GM21786 (cell line): ENCODE measurements around the gene HSPA4L.

Source experiments
- ATAC-seq: cut with Tn5 transposase; IDR thresholded peaks from one replicate; pipeline ENCODE4 v1.9.1; 2021; ENCODE audit not compliant: unreplicated experiment

Gene HSPA4L

GRCh38 chr4:127782275-127783025 lies at the start of gene HSPA4L:
Gene HSPA4L (plus strand): TSS chr4:127782322. CDS start chr4:127782551, 229 bp downstream.
- peak; percentile 33 for ATAC-seq

GRCh38 chr4:127732623-127733328 lies 49.3 kb upstream of the HSPA4L start:
- ATAC-seq: peak; percentile 87

GRCh38 chr4:127734976-127735375 lies 47.1 kb upstream of the HSPA4L start:
- ATAC-seq: no peak

GRCh38 chr4:127737295-127737694 lies 44.8 kb upstream of the HSPA4L start:
- no peak for ATAC-seq

- no peak for ATAC-seq
Measured at GRCh38 chr4:127741247-127741646, 40.9 kb upstream of the HSPA4L start.

GRCh38 chr4:127747883-127748282 lies 34.2 kb upstream of the HSPA4L start:
- no peak for ATAC-seq

GRCh38 chr4:127748957-127749356 lies 33.2 kb upstream of the HSPA4L start:
- ATAC-seq: no peak

GRCh38 chr4:127756906-127757305 lies 25.2 kb upstream of the HSPA4L start:
- ATAC-seq: no peak

- ATAC-seq: peak; percentile 81
Measured at GRCh38 chr4:127759228-127759820, 22.8 kb upstream of the HSPA4L start.

- ATAC-seq: no peak
Measured at GRCh38 chr4:127759893-127760292, 22.2 kb upstream of the HSPA4L start.

GRCh38 chr4:127771535-127772275 lies 10.4 kb upstream of the HSPA4L start:
- ATAC-seq: no peak

- ATAC-seq: no peak
Measured at GRCh38 chr4:127772769-127773671, 9.1 kb upstream of the HSPA4L start.

- peak; percentile 33 for ATAC-seq
Measured at GRCh38 chr4:127775843-127776242, 6.3 kb upstream of the HSPA4L start.

GRCh38 chr4:127776620-127777019 lies 5.5 kb upstream of the HSPA4L start:
- ATAC-seq: no peak

- no peak for ATAC-seq
Measured at GRCh38 chr4:127777487-127777886, 4.6 kb upstream of the HSPA4L start.

- ATAC-seq: no peak
Measured at GRCh38 chr4:127778102-127778501, 4.0 kb upstream of the HSPA4L start.

GRCh38 chr4:127780598-127780997 lies 1.5 kb upstream of the HSPA4L start:
- ATAC-seq: no peak

- ATAC-seq: peak; percentile 22
Measured at GRCh38 chr4:127781300-127782024, 660 bp upstream of the HSPA4L start.

- peak; percentile 60 for ATAC-seq
Measured at GRCh38 chr4:127782025-127782274, 172 bp upstream of the HSPA4L start.
